ENCODE data around the gene PMFBP1.

PMFBP1 gene

GRCh38 chr16:72179204-72179970 is 7.4 kb upstream of the PMFBP1 start:
- no peak for DNase-seq

- no peak for DNase-seq
These were observed 2.8 kb upstream of the PMFBP1 start for GRCh38 chr16:72174726-72175125.

- DNase-seq: no peak
These were observed 2.0 kb upstream of the PMFBP1 start for GRCh38 chr16:72173997-72174396.

- DNase-seq: no peak
These were observed 719 bp downstream of the PMFBP1 start for GRCh38 chr16:72171236-72171635.

- DNase-seq: no peak
These were observed 2.2 kb downstream of the PMFBP1 start for GRCh38 chr16:72169708-72170107.

- DNase-seq: no peak
These were observed 3.6 kb downstream of the PMFBP1 start for GRCh38 chr16:72168365-72168764.

- DNase-seq: no peak
These were observed 4.9 kb downstream of the PMFBP1 start for GRCh38 chr16:72166954-72167561.

GRCh38 chr16:72166151-72166550 is 5.8 kb downstream of the PMFBP1 start:
- no peak for DNase-seq

GRCh38 chr16:72164691-72165090 is 7.3 kb downstream of the PMFBP1 start:
- DNase-seq: no peak

- DNase-seq: no peak
These were observed 9.8 kb downstream of the PMFBP1 start for GRCh38 chr16:72162105-72162692.

- DNase-seq: no peak
These were observed 12.2 kb downstream of the PMFBP1 start for GRCh38 chr16:72159801-72160200.

- DNase-seq: no peak
These were observed 12.6 kb downstream of the PMFBP1 start for GRCh38 chr16:72159386-72159785.

- DNase-seq: no peak
These were observed 22.1 kb downstream of the PMFBP1 start for GRCh38 chr16:72149676-72150464.

GRCh38 chr16:72142476-72142875 is 29.5 kb downstream of the PMFBP1 start:
- DNase-seq: no peak

- no peak for DNase-seq
These were observed 32.0 kb downstream of the PMFBP1 start for GRCh38 chr16:72139908-72140307.

- no peak for DNase-seq
These were observed 33.8 kb downstream of the PMFBP1 start for GRCh38 chr16:72138064-72138572.

GRCh38 chr16:72137380-72138063 is 34.4 kb downstream of the PMFBP1 start:
- DNase-seq: no peak

GRCh38 chr16:72134507-72134906 is 37.4 kb downstream of the PMFBP1 start:
- DNase-seq: no peak

- DNase-seq: no peak
These were observed 39.2 kb downstream of the PMFBP1 start for GRCh38 chr16:72132726-72133125.

- DNase-seq: no peak
These were observed 40.9 kb downstream of the PMFBP1 start for GRCh38 chr16:72131036-72131435.

GRCh38 chr16:72129976-72130656 is 41.8 kb downstream of the PMFBP1 start:
- DNase-seq: no peak

GRCh38 chr16:72128701-72129100 is 43.3 kb downstream of the PMFBP1 start:
- DNase-seq: no peak
